Lower lobe of right lung (tissue), 2 donors: ENCODE measurements around the gene RYK. TPM values are rescaled to one million over a fixed set of nuclear protein-coding genes. Genes with fewer than 3 reads are reported as not detected.

Experiments used
- ATAC-seq, 2 donors: fragments of 200-7000 bp; cut with Tn5 transposase; one replicate each; pipeline ENCODE4 v1.9.1; 2020 to 2022; ENCODE audit warnings: mild to moderate bottlenecking in 2 of 2, moderate library complexity in 2 of 2
- DNase-seq: peaks from one replicate; pipeline ENCODE4 v3.0.0-alpha.2; 2020
- H3K27ac ChIP-seq: fragments of 200-600 bp; one replicate; pipeline ENCODE4 v1.8.0; 2022
- H3K27me3 ChIP-seq: fragments of 200-600 bp; one replicate; pipeline ENCODE4 v1.8.0; 2022; ENCODE audit warnings: low read depth
- H3K36me3 ChIP-seq: fragments of 200-600 bp; one replicate; pipeline ENCODE4 v1.8.0; 2022; ENCODE audit warnings: mild to moderate bottlenecking
- H3K4me1 ChIP-seq: fragments of 200-600 bp; one replicate; pipeline ENCODE4 v1.8.0; 2022
- H3K4me3 ChIP-seq: fragments of 200-600 bp; one replicate; pipeline ENCODE4 v1.8.0; 2022; ENCODE audit warnings: mild to moderate bottlenecking
- H3K9me3 ChIP-seq: fragments of 200-600 bp; one replicate; pipeline ENCODE4 v1.8.0; 2022
- CTCF ChIP-seq: fragments of 200-600 bp; IDR thresholded peaks from one replicate; pipeline ENCODE4 v1.8.0; 2022; ENCODE audit warnings: antibody characterized with exemption, mild to moderate bottlenecking
- intact Hi-C: fragments of 100-400 bp; cut with DNase I; formaldehyde crosslinking; loops from one replicate; pipeline ENCODE4 v1.11.0; 2022
- total RNA-seq: library from RNA; stranded (reverse); fragmentation: NEBNext Ultra II Directional; extraction: Animal tissue kit (Norgen Biotek cat#: 25700); gene quantifications from one replicate; pipeline ENCODE4 v1.2.1, GENCODE V29; 2021
- donor health status: DM: no; HTN: yes; CAD: no; lungs with severe emphysema.

The RYK gene
- total RNA-seq, 1 donor from 2014 or later: 46.3 TPM

DNA sequence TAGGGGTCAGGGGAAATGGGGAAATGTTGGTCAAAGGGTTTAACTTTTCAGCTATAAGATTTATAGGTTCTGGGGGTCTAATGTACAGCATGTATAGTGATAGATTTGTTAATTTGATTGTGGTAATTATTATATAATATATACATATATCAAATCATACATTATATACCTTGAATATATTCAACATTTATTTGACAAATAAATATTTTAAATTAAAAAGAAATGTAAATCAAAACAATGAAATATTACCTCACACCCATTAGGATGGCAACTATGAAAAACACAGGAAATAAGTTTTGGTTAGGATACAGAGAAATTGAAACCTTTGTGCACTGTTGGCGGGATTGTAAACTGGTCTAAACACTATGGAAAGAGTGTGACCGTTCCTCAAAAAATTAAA lies 135.9 kb downstream of the RYK start:
- DNase-seq (no peak), ATAC-seq (no peak)
- Histone ChIP-seq H3K27me3 (no peaks in the 10 kb centered on the region), H3K27ac (no peak overlapping the region), H3K4me3 (no peak overlapping the region), H3K9me3 (peaks cover 12% of the 10 kb centered on the region), H3K36me3 (no peaks in the 10 kb centered on the region), H3K4me1 (no peaks in the 10 kb centered on the region)
- TF ChIP-seq CTCF: no peak
- intact Hi-C loops: no loop called here

DNA sequence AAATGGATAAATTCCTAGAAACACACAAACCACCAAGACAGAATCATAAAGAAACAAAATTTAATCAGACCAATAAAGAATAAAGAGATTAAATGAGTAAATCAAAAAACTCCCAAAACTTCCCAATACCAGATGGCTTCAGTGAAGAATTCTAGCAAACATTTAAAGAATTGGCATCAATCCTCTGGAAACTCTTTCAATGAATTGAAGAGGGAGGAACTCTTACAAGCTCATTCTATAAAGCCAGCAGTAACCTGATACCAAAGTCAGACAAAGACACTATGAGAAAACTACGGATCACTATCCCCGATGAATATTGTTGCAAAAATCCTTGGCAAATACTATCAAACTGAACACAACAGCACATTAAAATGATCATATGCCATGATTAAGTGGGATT lies 139.0 kb downstream of the RYK start:
- Histone ChIP-seq H3K36me3 (no peaks in the 10 kb centered on the region), H3K4me3 (no peak overlapping the region), H3K9me3 (no peaks in the 10 kb centered on the region), H3K4me1 (no peaks in the 10 kb centered on the region), H3K27me3 (no peaks in the 10 kb centered on the region), H3K27ac (no peak overlapping the region)
- DNase-seq: no peak
- intact Hi-C loops: no loop called here
- ATAC-seq: no peak
- no peak for TF ChIP-seq CTCF

DNA sequence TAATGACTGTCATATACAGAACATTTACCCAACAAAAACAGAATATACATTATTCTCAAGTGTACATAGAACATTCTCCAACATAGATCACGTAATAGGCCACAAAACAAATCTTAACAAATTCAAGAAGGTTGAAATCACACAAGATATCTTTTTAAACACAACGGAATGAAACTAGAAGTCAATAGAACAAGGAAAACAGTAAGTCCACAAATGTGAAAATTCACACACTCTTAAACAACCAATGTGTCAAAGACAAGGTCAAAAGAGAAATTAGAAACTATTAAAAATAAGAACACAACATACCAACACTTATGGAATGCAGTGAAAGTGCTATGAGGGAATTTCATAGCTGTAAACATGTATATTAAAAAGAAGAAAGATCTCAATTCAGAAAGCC lies 139.7 kb downstream of the RYK start:
- Histone ChIP-seq H3K36me3 (no peaks in the 10 kb centered on the region), H3K9me3 (no peaks in the 10 kb centered on the region), H3K27ac (no peak overlapping the region), H3K27me3 (no peaks in the 10 kb centered on the region), H3K4me1 (no peaks in the 10 kb centered on the region), H3K4me3 (no peak overlapping the region)
- ATAC-seq: no peak
- intact Hi-C loops: no loop called here
- no peak for TF ChIP-seq CTCF
- DNase-seq: no peak

Other genes starting within 250 kb of the RYK start
- 204 TPM for gene SLCO2A1, start 220.9 kb downstream of the RYK start, total RNA-seq
- 77.8 TPM for gene AMOTL2, start 123.6 kb upstream of the RYK start, total RNA-seq
- gene ANAPC13, start 235.1 kb upstream of the RYK start, total RNA-seq: 53.1 TPM
- 20.6 TPM for gene CEP63, start 235.2 kb upstream of the RYK start, total RNA-seq